Effector memory CD4-positive, alpha-beta T cell (primary cell): ENCODE measurements around the gene AP3B1.

Experiments
- DNase-seq, 3 donors: peaks; one replicate each; pipeline ENCODE4 v3.0.0-alpha.2; 2020
- H3K27ac ChIP-seq: 2 replicates; pipeline ENCODE4 v1.7.0; 2013; ENCODE audit warnings: mild to moderate bottlenecking, low read length, moderate library complexity; ENCODE audit not compliant: insufficient read depth, poor library complexity, severe bottlenecking
- H3K27me3 ChIP-seq: replicated peaks from 2 replicates; pipeline ENCODE4 v1.7.0; 2013; ENCODE audit warnings: mild to moderate bottlenecking, low read length; ENCODE audit not compliant: insufficient read depth, control insufficient read depth, poor library complexity, severe bottlenecking
- H3K36me3 ChIP-seq: 2 replicates; pipeline ENCODE4 v1.7.0; 2013; ENCODE audit warnings: mild to moderate bottlenecking, low read length, moderate library complexity; ENCODE audit not compliant: control insufficient read depth, insufficient read depth
- H3K4me1 ChIP-seq: 2 replicates; pipeline ENCODE4 v1.7.0; 2013; ENCODE audit warnings: low read length, mild to moderate bottlenecking; ENCODE audit not compliant: control insufficient read depth, insufficient read depth, poor library complexity, severe bottlenecking
- H3K4me3 ChIP-seq: 2 replicates; pipeline ENCODE4 v1.7.0; 2013; ENCODE audit warnings: low read length, low read depth, mild to moderate bottlenecking; ENCODE audit not compliant: insufficient read depth, poor library complexity, severe bottlenecking
- H3K9me3 ChIP-seq: 2 replicates; pipeline ENCODE4 v1.7.0; 2013; ENCODE audit warnings: mild to moderate bottlenecking, low read length, moderate library complexity; ENCODE audit not compliant: control insufficient read depth

Gene AP3B1

DNA sequence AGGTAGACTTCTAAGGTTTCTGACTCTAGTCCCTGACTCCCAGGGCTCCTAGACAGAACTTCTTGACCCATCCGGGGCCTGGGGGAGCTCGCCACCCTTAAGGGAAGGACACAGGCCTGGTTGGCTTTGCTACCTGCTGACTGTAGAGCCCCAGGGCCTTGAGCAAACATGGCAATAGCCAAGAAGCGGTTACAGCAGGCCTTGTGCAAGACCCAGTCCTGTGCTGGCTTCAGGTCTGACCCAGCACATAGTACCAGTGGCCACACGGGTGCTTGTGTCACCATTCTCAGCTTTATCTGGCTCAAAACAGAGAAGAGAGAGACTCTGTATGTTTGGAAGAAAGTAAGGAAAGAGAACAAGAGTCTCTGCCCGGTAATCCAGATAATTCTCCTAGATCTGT lies 41.8 kb downstream of the AP3B1 start:
- Histone ChIP-seq H3K36me3 (peaks cover 9% of the 10 kb centered on the region), H3K4me3 (no peak overlapping the region), H3K9me3 (no peaks in the 10 kb centered on the region), H3K27ac (no peak overlapping the region), H3K27me3 (no peaks in the 10 kb centered on the region), H3K4me1 (no peaks in the 10 kb centered on the region)
- DNase-seq: no peak

DNA sequence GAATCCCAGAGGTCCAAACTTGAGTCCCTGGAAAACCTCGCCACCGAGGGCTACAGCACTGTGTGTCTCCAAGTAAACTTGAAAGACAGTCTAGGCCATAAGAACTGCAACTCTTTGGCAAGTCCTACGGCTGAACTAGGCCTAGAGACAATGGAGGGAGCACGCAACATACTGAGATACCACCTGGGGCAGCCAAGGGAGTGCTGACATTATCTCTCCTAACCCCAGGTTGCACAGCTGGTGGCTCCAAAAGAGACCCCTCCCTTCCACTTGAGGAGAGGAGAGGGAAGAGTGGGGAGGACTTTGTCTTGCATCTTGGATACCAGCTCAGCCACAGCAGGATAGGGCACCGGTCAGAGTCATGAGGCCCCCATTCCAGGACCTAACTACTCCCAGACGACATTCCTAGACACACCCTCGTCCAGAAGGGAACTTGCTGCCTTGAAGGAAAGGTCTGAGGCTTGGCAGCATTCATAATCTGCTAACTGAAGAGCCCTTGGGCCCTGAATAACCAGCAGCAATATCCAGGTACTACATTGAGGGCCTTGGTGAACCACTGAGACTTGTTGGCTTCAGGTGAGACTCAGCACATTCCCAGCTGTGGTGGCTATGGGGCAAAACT lies 42.7 kb downstream of the AP3B1 start:
- no peaks in the 10 kb centered on the region for H3K27me3 ChIP-seq
- H3K36me3 ChIP-seq: peaks cover 9% of the 10 kb centered on the region

DNA sequence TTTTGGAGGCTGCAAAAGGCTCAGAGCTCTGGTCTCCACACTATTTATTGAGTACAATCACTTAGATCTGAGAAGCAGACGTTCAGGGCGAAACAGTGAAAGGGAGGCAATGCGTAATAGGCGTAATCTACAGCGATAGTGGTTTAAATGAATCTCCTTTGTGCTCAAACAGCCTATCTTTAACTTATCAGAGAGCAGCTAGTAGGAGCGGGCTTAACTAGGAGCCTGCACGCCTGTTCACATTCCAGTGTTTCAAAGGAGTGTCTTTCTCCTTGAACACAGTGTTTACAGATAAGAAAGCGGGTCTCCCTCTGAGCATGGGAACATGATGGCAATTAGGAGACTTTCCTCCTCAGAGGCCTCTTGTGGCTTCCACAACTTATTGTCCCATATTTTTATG lies 49.4 kb downstream of the AP3B1 start:
- H3K27ac ChIP-seq: no peak overlapping the region
- no peak overlapping the region for H3K4me3 ChIP-seq
- no peaks in the 10 kb centered on the region for H3K9me3 ChIP-seq
- H3K4me1 ChIP-seq: no peaks in the 10 kb centered on the region
- no peaks in the 10 kb centered on the region for H3K36me3 ChIP-seq
- no peaks in the 10 kb centered on the region for H3K27me3 ChIP-seq
- no peak for DNase-seq

More for the DNA sequence above, 42.7 kb downstream of the AP3B1 start:
- Histone ChIP-seq H3K4me1 (no peaks in the 10 kb centered on the region), H3K9me3 (no peaks in the 10 kb centered on the region), H3K27ac (no peak overlapping the region), H3K4me3 (no peak overlapping the region)
- no peak for DNase-seq

DNA sequence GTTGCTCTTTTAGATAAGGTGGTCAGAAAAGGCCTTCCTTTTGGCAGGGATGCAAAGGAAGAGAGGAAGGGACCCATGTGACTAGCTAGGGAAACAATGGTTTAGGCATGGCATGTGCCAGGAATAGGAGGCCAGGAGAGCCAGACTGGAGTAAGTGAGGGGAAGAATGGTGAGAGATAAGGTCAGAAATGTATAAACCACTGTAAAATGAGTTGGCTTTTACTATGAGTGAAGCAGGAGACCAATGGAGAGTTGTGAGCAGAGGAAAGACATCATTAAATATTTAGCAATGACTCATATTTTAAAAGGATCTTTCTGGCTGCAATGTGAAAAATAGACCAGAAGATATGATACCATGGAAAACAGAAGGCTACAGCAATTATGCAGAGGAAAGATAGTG lies 50.9 kb downstream of the AP3B1 start:
- no peak for DNase-seq
- Histone ChIP-seq H3K36me3 (no peaks in the 10 kb centered on the region), H3K27me3 (no peaks in the 10 kb centered on the region), H3K9me3 (no peaks in the 10 kb centered on the region), H3K27ac (no peak overlapping the region), H3K4me3 (no peak overlapping the region), H3K4me1 (no peaks in the 10 kb centered on the region)

DNA sequence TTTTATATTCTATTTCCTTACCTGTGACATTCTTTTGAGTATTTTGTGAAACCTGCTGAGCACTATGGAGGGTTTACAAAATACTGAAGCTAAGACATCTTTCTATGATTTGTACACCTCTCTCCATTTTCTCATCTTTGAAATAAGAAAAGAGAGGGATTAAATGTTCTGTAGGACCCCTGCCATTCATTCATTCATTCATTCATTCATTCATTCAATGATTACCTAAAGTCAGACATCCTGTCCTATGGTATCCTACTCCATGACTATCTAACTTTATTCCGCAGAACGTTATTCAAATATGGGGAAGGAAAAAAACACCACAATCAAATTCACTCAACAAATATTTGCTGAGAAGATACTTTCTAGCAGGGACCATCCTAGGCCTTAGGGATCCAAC lies 51.4 kb downstream of the AP3B1 start:
- Histone ChIP-seq H3K27ac (no peak overlapping the region), H3K4me1 (no peaks in the 10 kb centered on the region), H3K36me3 (no peaks in the 10 kb centered on the region), H3K9me3 (no peaks in the 10 kb centered on the region), H3K4me3 (no peak overlapping the region), H3K27me3 (no peaks in the 10 kb centered on the region)
- no peak for DNase-seq

DNA sequence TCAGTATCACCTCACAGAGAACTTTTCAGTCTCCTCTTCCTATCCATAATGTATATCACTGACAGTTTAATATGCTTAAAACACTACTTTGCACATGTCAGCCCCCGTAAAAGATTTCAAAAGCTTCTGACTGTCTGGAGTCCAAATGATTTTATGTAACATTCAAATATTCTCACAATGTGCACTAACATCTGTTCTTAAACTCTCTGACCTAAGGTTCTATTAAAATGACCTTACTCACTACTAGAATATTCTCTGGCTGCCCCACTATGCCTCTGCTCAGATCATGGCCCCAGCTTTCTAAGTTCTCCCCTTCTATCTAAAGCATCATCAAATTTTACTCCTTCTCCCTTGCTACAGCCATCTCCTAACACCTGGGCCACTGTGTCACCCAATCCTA lies 52.5 kb downstream of the AP3B1 start:
- DNase-seq: no peak
- Histone ChIP-seq H3K36me3 (no peaks in the 10 kb centered on the region), H3K27ac (no peak overlapping the region), H3K4me3 (no peak overlapping the region), H3K9me3 (no peaks in the 10 kb centered on the region), H3K27me3 (no peaks in the 10 kb centered on the region), H3K4me1 (no peaks in the 10 kb centered on the region)

DNA sequence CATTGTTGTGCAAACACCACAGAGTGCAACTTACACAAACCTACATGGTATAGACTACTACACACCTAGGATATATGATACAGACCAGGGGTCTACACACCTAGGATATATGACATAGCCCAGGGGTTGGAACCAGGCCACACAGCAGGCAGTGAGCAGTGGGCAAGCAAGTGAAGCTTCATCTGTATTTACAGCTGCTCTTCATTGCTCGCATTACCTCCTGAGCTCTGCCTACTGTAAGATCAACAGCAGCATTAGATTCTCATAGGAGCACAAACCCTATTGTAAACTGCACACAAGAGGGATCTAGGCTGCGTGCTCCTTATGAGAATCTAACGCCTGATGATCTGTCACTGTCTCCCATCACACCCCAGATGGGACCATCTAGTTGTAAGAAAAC lies 56.6 kb downstream of the AP3B1 start:
- Histone ChIP-seq H3K27ac (no peak overlapping the region), H3K4me3 (no peak overlapping the region), H3K4me1 (no peaks in the 10 kb centered on the region), H3K27me3 (no peaks in the 10 kb centered on the region), H3K9me3 (no peaks in the 10 kb centered on the region), H3K36me3 (no peaks in the 10 kb centered on the region)
- DNase-seq: no peak

DNA sequence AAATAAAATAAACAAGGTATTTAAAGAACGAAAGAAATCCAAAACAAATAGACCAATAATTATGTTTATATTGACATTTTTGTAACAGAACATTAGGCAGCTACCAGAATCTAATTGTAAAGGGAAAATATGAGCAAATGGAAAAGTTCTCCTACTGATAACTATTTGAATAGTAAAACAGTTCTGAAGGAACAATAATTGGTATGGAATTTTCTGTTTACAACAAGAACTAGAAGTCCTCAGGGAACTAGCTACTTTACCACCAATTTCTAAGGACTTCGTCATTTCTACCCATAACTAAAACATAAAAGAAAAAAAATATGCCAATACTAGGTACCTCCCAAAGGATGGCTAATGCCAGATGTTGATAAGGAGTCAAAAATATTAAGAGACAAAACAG lies 58.5 kb downstream of the AP3B1 start:
- H3K27me3 ChIP-seq: no peaks in the 10 kb centered on the region
- no peaks in the 10 kb centered on the region for H3K36me3 ChIP-seq
- H3K27ac ChIP-seq: no peak overlapping the region
- H3K4me1 ChIP-seq: no peaks in the 10 kb centered on the region
- H3K9me3 ChIP-seq: no peaks in the 10 kb centered on the region
- H3K4me3 ChIP-seq: no peak overlapping the region
- DNase-seq: no peak

DNA sequence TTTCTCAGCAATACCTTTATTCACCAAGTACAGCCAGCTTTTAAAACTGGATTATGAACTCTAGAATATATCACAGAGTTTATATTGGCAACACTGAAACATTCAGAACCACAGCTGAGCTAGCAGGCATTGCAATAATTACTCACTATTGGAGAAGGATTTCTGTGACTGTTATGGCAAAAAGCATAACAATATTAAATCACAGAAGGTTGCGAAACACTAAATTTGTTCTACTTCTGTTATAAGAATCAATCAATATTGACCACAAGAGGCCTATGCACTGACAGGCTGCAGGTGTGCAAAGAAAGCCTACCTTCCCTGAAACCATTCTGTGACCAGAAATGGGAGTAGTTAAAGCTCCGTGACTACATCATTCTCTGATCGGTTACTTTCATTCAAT lies 59.2 kb downstream of the AP3B1 start:
- DNase-seq: no peak
- Histone ChIP-seq H3K9me3 (no peaks in the 10 kb centered on the region), H3K4me1 (no peaks in the 10 kb centered on the region), H3K27ac (no peak overlapping the region), H3K36me3 (no peaks in the 10 kb centered on the region), H3K4me3 (no peak overlapping the region), H3K27me3 (no peaks in the 10 kb centered on the region)

DNA sequence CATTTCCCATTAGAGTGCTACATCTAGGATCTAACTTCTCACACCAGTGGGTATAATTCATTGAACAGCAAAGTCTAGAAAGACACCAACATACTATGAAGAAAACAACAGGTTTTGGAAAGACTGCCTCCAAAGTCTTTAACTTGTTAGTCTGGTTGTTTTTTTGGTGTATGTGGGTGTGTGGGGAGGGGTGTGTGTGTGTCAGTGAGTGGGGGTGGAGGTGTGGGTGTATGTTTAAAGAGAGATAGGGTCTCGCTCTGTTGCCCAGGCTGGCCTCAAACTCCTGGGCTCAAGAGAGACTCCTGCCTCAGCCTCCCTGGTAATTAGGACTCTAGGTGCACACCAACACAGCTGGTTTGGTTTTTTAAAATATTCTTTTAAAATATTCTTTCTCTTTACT lies 59.7 kb downstream of the AP3B1 start:
- no peak for DNase-seq
- no peak overlapping the region for H3K27ac ChIP-seq
- H3K27me3 ChIP-seq: no peaks in the 10 kb centered on the region
- H3K36me3 ChIP-seq: no peaks in the 10 kb centered on the region
- H3K4me3 ChIP-seq: no peak overlapping the region
- H3K9me3 ChIP-seq: no peaks in the 10 kb centered on the region
- H3K4me1 ChIP-seq: no peaks in the 10 kb centered on the region
